HCT116 (cell line): ENCODE measurements around the gene CCDC91. TPM values are rescaled to one million over a fixed set of nuclear protein-coding genes. Genes with fewer than 3 reads are reported as not detected.

Experiments
- ATAC-seq: fragments of 200-7000 bp; cut with Tn5 transposase; 2 replicates; pipeline ENCODE4 v1.9.1; 2020; ENCODE audit warnings: mild to moderate bottlenecking, moderate library complexity
- BruUV-seq: library from RNA; stranded (reverse); fragments of 400-500 nt; replicated peaks from 2 replicates; lab custom pipeline; 2021; lab: Mats Ljungman, UMichigan
- CTCF ChIA-PET: fragments of 300-600 bp; sonication (Branson Sonifier 250); formaldehyde crosslinking; loops from one replicate; lab custom pipeline; 2021; ENCODE audit warnings: antibody characterized with exemption; lab: Charles Lee
- POLR2A ChIA-PET: fragments of 300-600, 350-600 bp; sonication (Branson Sonifier 250); formaldehyde crosslinking; loops from one replicate; lab custom pipeline; 2021; ENCODE audit warnings: antibody characterized with exemption; lab: Charles Lee
- RAD21 ChIA-PET, 2 experiments: fragments of 300-600 bp; sonication (Branson Sonifier 250); formaldehyde crosslinking; loops; one replicate each; lab custom pipeline; 2023; ENCODE audit warnings: low total read pairs in 2 of 2; ENCODE audit not compliant: uncharacterized antibody in 2 of 2, unreplicated experiment in 2 of 2, low non-redundant PET in 1 of 2; lab: Charles Lee
- DNase-seq: peaks from one replicate; pipeline ENCODE4 v3.0.0-alpha.2; 2010; ENCODE audit warnings: low read depth, low spot score
- H2AFZ ChIP-seq: fragments of 200-600 bp; shearing (Covaris generic), sonication (generic); 2 replicates; pipeline ENCODE4 v1.6.1; 2017; ENCODE audit warnings: low read depth, mixed run types, mixed read lengths, antibody characterized with exemption, low read length; ENCODE audit not compliant: poor library complexity, severe bottlenecking
- H3K27ac ChIP-seq: 2 replicates; pipeline ENCODE4 v1.5.1; 2012; ENCODE audit warnings: low read depth, low read length
- H3K27me3 ChIP-seq: fragments of 200-600 bp; sonication (generic); 2 replicates; pipeline ENCODE4 v1.6.1; 2016; ENCODE audit warnings: mixed run types, low read length, mixed read lengths; ENCODE audit not compliant: insufficient read depth
- H3K36me3 ChIP-seq, 2 experiments: fragments of 200-500 bp in 1 of 2; fragments of 200-600 bp in 1 of 2; sonication (Bioruptor generic) in 1 of 2; sonication (generic) in 1 of 2; 2 replicates each; pipeline versions ENCODE4 v1.5.1 to v1.6.1; 2014 to 2016; ENCODE audit warnings: low read length in 2 of 2, inconsistent platforms in 1 of 2, mixed read lengths in 1 of 2, mixed run types in 1 of 2; ENCODE audit not compliant: insufficient read depth in 2 of 2, control insufficient read depth in 1 of 2
- H3K4me1 ChIP-seq, 2 experiments: fragments of 200-600 bp in 1 of 2; sonication (generic) in 1 of 2; 2 replicates each; pipeline versions ENCODE4 v1.5.1 to v1.6.1; 2012 to 2017; ENCODE audit warnings: low read length in 2 of 2, inconsistent platforms in 1 of 2, mild to moderate bottlenecking in 1 of 2, mixed read lengths in 1 of 2, mixed run types in 1 of 2, moderate library complexity in 1 of 2; ENCODE audit not compliant: insufficient read depth in 2 of 2, control insufficient read depth in 1 of 2
- H3K4me2 ChIP-seq: fragments of 200-600 bp; sonication (generic); 2 replicates; pipeline ENCODE4 v1.6.1; 2017; ENCODE audit warnings: mixed run types, low read length, mixed read lengths
- H3K4me3 ChIP-seq, 2 experiments: fragments of 200-600 bp in 1 of 2; sonication (generic) in 1 of 2; replicated peaks in 1 of 2; 2 replicates each; pipeline ENCODE4 v1.5.1; 2011 to 2016; ENCODE audit warnings: low read length in 2 of 2, control low read depth in 1 of 2, low read depth in 1 of 2, mild to moderate bottlenecking in 1 of 2, mixed read lengths in 1 of 2, mixed run types in 1 of 2
- H3K79me2 ChIP-seq: fragments of 200-600 bp; sonication (generic); 2 replicates; pipeline ENCODE4 v1.6.1; 2017; ENCODE audit warnings: mild to moderate bottlenecking, mixed run types, low read length, moderate library complexity, mixed read lengths; ENCODE audit not compliant: insufficient read depth
- H3K9ac ChIP-seq: fragments of 200-600 bp; sonication (generic); 2 replicates; pipeline ENCODE4 v1.6.1; 2016; ENCODE audit warnings: low read length, mixed read lengths
- H3K9me2 ChIP-seq: fragments of 200-600 bp; sonication (generic), shearing (Covaris generic); 2 replicates; pipeline ENCODE4 v1.6.1; 2017; ENCODE audit warnings: mixed run types, mild to moderate bottlenecking, moderate library complexity; ENCODE audit not compliant: insufficient read depth
- H3K9me3 ChIP-seq, 2 experiments: fragments of 200-500 bp in 1 of 2; fragments of 200-600 bp in 1 of 2; sonication (Bioruptor generic) in 1 of 2; sonication (generic) in 1 of 2; 2 replicates each; pipeline ENCODE4 v1.6.1; 2014 to 2017; ENCODE audit warnings: low read length in 2 of 2, mixed read lengths in 2 of 2, inconsistent platforms in 1 of 2, low read depth in 1 of 2, mild to moderate bottlenecking in 1 of 2, mixed run types in 1 of 2, moderate library complexity in 1 of 2; ENCODE audit not compliant: control insufficient read depth in 1 of 2, insufficient read depth in 1 of 2
- H4K20me1 ChIP-seq: fragments of 200-600 bp; sonication (generic), shearing (Covaris generic); 2 replicates; pipeline ENCODE4 v1.6.1; 2017; ENCODE audit warnings: mixed run types, mild to moderate bottlenecking, moderate library complexity; ENCODE audit not compliant: insufficient read depth
- ATF3 ChIP-seq: IDR thresholded peaks from 2 replicates; pipeline ENCODE4 v1.6.1; 2012
- CBX3 ChIP-seq: IDR thresholded peaks from 2 replicates; pipeline ENCODE4 v1.6.1; 2012; ENCODE audit warnings: low read depth
- CEBPB ChIP-seq: IDR thresholded peaks from 2 replicates; pipeline ENCODE4 v1.6.1; 2012; ENCODE audit warnings: low read depth
- ELF1 ChIP-seq: IDR thresholded peaks from 2 replicates; pipeline ENCODE4 v1.6.1; 2012; ENCODE audit warnings: low read depth, borderline replicate concordance
- EZH2 ChIP-seq: fragments of 200-600 bp; sonication (generic); IDR thresholded peaks from 2 replicates; pipeline ENCODE4 v1.6.1; 2017; ENCODE audit warnings: antibody characterized with exemption, mixed run types
- EZH2phosphoT487 ChIP-seq: fragments of 200-600 bp; IDR thresholded peaks from 2 replicates; pipeline ENCODE4 v1.6.1; 2018; ENCODE audit warnings: antibody characterized with exemption, borderline replicate concordance
- FOSL1 ChIP-seq: IDR thresholded peaks from 2 replicates; pipeline ENCODE4 v1.6.1; 2012; ENCODE audit warnings: low read depth
- JUND ChIP-seq: IDR thresholded peaks from 2 replicates; pipeline ENCODE4 v1.6.1; 2012
- MAX ChIP-seq: IDR thresholded peaks from 2 replicates; pipeline ENCODE4 v1.6.1; 2012
- POLR2AphosphoS5 ChIP-seq: IDR thresholded peaks from 2 replicates; pipeline ENCODE4 v1.6.1; 2011; ENCODE audit warnings: mild to moderate bottlenecking, low read depth, low read length, moderate library complexity
- SIN3A ChIP-seq: IDR thresholded peaks from 2 replicates; pipeline ENCODE4 v1.6.1; 2012; ENCODE audit warnings: low read depth
- SRF ChIP-seq: IDR thresholded peaks from 2 replicates; pipeline ENCODE4 v1.6.1; 2012; ENCODE audit warnings: low read depth
- TCF7L2 ChIP-seq: IDR thresholded peaks from 2 replicates; pipeline ENCODE4 v1.7.0; 2011; ENCODE audit warnings: borderline replicate concordance, inconsistent platforms; ENCODE audit not compliant: insufficient read depth, insufficient read length; ENCODE audit errors: extremely low read depth
- YY1 ChIP-seq: IDR thresholded peaks from 2 replicates; pipeline ENCODE4 v1.6.1; 2011; ENCODE audit warnings: low read length, low read depth, moderate library complexity, mild to moderate bottlenecking; ENCODE audit not compliant: insufficient replicate concordance; ENCODE audit errors: extremely low read depth
- ZFX ChIP-seq: fragments of 450-650 bp; IDR thresholded peaks from 2 replicates; pipeline ENCODE4 v1.6.1; 2017
- intact Hi-C: fragments of 100-400 bp; cut with micrococcal nuclease; formaldehyde crosslinking; loops from 2 replicates; pipeline ENCODE4 v1.10.0; 2022
- total RNA-seq: library from RNA; stranded (reverse); gene quantifications from one replicate; pipeline ENCODE4 v1.2.1, GENCODE V29; 2021; ENCODE audit not compliant: unreplicated experiment
- TF ChIP-seq, protein P1 (sequence below), 3 experiments: fragments of 200-600 bp in 1 of 3; sonication (generic) in 1 of 3; IDR thresholded peaks in 2 of 3; conservative IDR thresholded peaks in 1 of 3; 2 replicates each; pipeline ENCODE4 v1.5.1; 2012 to 2017; ENCODE audit warnings: low read depth in 2 of 3, low read length in 2 of 3, antibody characterized with exemption in 1 of 3, borderline replicate concordance in 1 of 3, control low read depth in 1 of 3, mild to moderate bottlenecking in 1 of 3, mixed read lengths in 1 of 3, mixed run types in 1 of 3, moderate library complexity in 1 of 3; ENCODE audit not compliant: insufficient read depth in 1 of 3
- TF ChIP-seq, protein P2 (sequence below): IDR thresholded peaks from 2 replicates; pipeline ENCODE4 v1.6.1; 2011; ENCODE audit warnings: mild to moderate bottlenecking, low read length, moderate library complexity; ENCODE audit not compliant: insufficient replicate concordance; ENCODE audit errors: extremely low read depth

Gene CCDC91
- total RNA-seq, 1 experiment from 2014 or later = 18.1 TPM

DNA sequence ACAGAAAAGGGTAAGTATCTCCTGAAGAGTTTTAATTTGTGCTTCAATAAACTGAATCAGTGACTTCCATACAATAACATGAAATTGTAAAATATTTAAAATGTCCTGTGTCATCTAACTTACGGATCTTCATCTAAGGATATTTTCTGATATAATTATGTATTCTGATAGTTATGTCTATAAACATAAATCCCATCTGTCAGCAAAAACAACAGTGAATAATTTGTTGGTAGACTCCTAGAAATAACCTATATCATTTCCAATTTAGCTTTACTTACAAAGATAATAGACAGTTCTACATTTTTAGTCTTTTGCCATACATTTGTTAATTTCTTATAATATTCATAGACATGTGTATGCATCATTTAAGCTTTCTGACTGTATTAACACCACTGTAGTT is 293.9 kb downstream of the CCDC91 start:
- H3K4me1 ChIP-seq = no peaks in the 10 kb centered on the region
- intact Hi-C loops = no loop called here
- ATAC-seq = no peak
- H2AFZ ChIP-seq = no peak overlapping the region
- no TSS peak for BruUV-seq
- ChIA-PET POLR2A (no interaction called here), CTCF (no interaction called here), RAD21 (no interaction called here)
- no peaks in the 10 kb centered on the region for H3K27me3 ChIP-seq
- no peaks in the 10 kb centered on the region for H4K20me1 ChIP-seq
- no peaks in the 10 kb centered on the region for H3K79me2 ChIP-seq
- no peak overlapping the region for H3K4me2 ChIP-seq
- no peak for DNase-seq
- no peaks in the 10 kb centered on the region for H3K36me3 ChIP-seq
- no peak overlapping the region for H3K9ac ChIP-seq
- no peaks in the 10 kb centered on the region for H3K9me3 ChIP-seq
- H3K27ac ChIP-seq = no peak overlapping the region
- no peaks in the 10 kb centered on the region for H3K9me2 ChIP-seq
- H3K4me3 ChIP-seq = no peak overlapping the region
- TF ChIP-seq CEBPB (no peak), SIN3A (no peak)

DNA sequence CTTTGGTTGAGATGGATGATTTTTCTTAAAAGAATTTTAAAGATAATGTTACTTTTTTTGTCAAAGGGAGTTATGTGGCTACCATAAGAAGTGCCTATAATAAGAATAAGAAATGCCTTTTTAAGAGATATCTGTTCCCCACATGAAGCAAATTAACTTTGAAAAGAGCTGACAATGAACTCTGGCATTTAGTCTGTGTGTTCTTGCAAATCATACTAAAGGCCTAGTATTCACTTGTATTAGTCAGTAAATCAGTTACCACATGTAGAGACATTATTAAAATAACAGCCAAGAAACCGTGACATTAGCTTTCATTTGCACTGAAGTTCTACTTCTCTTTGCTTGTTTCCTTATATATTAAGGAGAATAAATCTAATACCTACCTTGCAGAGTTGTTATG is 296.3 kb downstream of the CCDC91 start:
- intact Hi-C loops = no loop called here
- CTCF ChIA-PET = no interaction called here

More for the DNA sequence above, 296.3 kb downstream of the CCDC91 start:
- H3K4me1 ChIP-seq = no peaks in the 10 kb centered on the region
- BruUV-seq = no TSS peak
- H3K79me2 ChIP-seq = no peaks in the 10 kb centered on the region
- H3K27me3 ChIP-seq = no peaks in the 10 kb centered on the region
- POLR2A ChIA-PET = no interaction called here
- H3K9me2 ChIP-seq = no peaks in the 10 kb centered on the region
- no peaks in the 10 kb centered on the region for H4K20me1 ChIP-seq
- no peaks in the 10 kb centered on the region for H3K9me3 ChIP-seq
- RAD21 ChIA-PET = no interaction called here
- H2AFZ ChIP-seq = no peak overlapping the region
- no peak overlapping the region for H3K9ac ChIP-seq
- TF ChIP-seq ZFX (no peak), SRF (no peak), SIN3A (no peak), ELF1 (no peak), TCF7L2 (no peak), POLR2AphosphoS5 (no peak), FOSL1 (no peak), ATF3 (no peak), EZH2 (no peak), JUND (no peak), CEBPB (no peak), EZH2phosphoT487 (no peak), YY1 (no peak), MAX (no peak), CBX3 (no peak)
- TF ChIP-seq, protein P1, sequence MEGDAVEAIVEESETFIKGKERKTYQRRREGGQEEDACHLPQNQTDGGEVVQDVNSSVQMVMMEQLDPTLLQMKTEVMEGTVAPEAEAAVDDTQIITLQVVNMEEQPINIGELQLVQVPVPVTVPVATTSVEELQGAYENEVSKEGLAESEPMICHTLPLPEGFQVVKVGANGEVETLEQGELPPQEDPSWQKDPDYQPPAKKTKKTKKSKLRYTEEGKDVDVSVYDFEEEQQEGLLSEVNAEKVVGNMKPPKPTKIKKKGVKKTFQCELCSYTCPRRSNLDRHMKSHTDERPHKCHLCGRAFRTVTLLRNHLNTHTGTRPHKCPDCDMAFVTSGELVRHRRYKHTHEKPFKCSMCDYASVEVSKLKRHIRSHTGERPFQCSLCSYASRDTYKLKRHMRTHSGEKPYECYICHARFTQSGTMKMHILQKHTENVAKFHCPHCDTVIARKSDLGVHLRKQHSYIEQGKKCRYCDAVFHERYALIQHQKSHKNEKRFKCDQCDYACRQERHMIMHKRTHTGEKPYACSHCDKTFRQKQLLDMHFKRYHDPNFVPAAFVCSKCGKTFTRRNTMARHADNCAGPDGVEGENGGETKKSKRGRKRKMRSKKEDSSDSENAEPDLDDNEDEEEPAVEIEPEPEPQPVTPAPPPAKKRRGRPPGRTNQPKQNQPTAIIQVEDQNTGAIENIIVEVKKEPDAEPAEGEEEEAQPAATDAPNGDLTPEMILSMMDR (IDR thresholded peaks at IDR 0.05 in 2 of 3, conservative IDR thresholded peaks at IDR 0.05 in 1 of 3; ENCODE audit: borderline replicate concordance in 1 of 3, insufficient read depth in 1 of 3, low read depth in 2 of 3, low read length in 2 of 3) = no peak
- TF ChIP-seq, protein P2, sequence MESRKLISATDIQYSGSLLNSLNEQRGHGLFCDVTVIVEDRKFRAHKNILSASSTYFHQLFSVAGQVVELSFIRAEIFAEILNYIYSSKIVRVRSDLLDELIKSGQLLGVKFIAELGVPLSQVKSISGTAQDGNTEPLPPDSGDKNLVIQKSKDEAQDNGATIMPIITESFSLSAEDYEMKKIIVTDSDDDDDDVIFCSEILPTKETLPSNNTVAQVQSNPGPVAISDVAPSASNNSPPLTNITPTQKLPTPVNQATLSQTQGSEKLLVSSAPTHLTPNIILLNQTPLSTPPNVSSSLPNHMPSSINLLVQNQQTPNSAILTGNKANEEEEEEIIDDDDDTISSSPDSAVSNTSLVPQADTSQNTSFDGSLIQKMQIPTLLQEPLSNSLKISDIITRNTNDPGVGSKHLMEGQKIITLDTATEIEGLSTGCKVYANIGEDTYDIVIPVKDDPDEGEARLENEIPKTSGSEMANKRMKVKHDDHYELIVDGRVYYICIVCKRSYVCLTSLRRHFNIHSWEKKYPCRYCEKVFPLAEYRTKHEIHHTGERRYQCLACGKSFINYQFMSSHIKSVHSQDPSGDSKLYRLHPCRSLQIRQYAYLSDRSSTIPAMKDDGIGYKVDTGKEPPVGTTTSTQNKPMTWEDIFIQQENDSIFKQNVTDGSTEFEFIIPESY = no peak
- no peak overlapping the region for H3K27ac ChIP-seq
- no peaks in the 10 kb centered on the region for H3K36me3 ChIP-seq
- DNase-seq (no peak), ATAC-seq (no peak)
- H3K4me2 ChIP-seq = no peak overlapping the region
- no peak overlapping the region for H3K4me3 ChIP-seq
